Gastrocnemius medialis (tissue), 4 donors: ENCODE data around the gene SLC22A6. TPM values are rescaled to one million over a fixed set of nuclear protein-coding genes. Genes with fewer than 3 reads are reported as not detected.

Source experiments
- ATAC-seq, 2 donors: fragments of 150-250 bp; one replicate each; pipeline ENCODE4 v1.9.1; 2016
- DNase-seq, 2 donors: peaks; one replicate each; pipeline ENCODE4 v3.0.0-alpha.2; 2019
- H3K27ac ChIP-seq, 4 donors: fragments of 200-600 bp; sonication (generic); 1 replicate in 1 of 4; 2 replicates in 3 of 4; pipeline ENCODE4 v1.5.1; 2016 to 2018; ENCODE audit warnings: mild to moderate bottlenecking in 2 of 4, moderate library complexity in 1 of 4
- H3K27me3 ChIP-seq, 3 donors: fragments of 200-600 bp; sonication (generic) in 2 of 3; 1 replicate in 1 of 3; 2 replicates in 2 of 3; pipeline versions ENCODE4 v1.5.1 to v1.6.0; 2016 to 2019; ENCODE audit warnings: mild to moderate bottlenecking in 1 of 3, moderate library complexity in 1 of 3
- H3K36me3 ChIP-seq, 2 donors: fragments of 200-600 bp; sonication (generic) in 1 of 2; one replicate each; pipeline ENCODE4 v1.5.1; 2017 to 2018
- H3K4me1 ChIP-seq, 2 donors: fragments of 200-600 bp; sonication (generic) in 1 of 2; one replicate each; pipeline ENCODE4 v1.5.1; 2016 to 2017; ENCODE audit warnings: mild to moderate bottlenecking in 2 of 2
- H3K4me3 ChIP-seq, 4 donors: fragments of 200-600 bp; sonication (generic) in 3 of 4; 1 replicate in 1 of 4; 2 replicates in 3 of 4; pipeline ENCODE4 v1.5.1; 2016 to 2019; ENCODE audit warnings: mild to moderate bottlenecking in 2 of 4
- H3K9me3 ChIP-seq, 3 donors: fragments of 200-600 bp; sonication (generic) in 2 of 3; 1 replicate in 1 of 3; 2 replicates in 2 of 3; pipeline ENCODE4 v1.5.1; 2016 to 2019
- POLR2A ChIP-seq, 2 donors: fragments of 450-650 bp; IDR thresholded peaks; one replicate each; pipeline ENCODE4 v1.6.1; 2017; ENCODE audit warnings: antibody characterized with exemption in 2 of 2, mild to moderate bottlenecking in 2 of 2, moderate library complexity in 2 of 2
- in situ Hi-C, 4 donors: fragments of 200-750 bp; cut with MboI; loops; one replicate each; pipeline versions ENCODE4 v1.15.0 to v1.8.0; 2017; ENCODE audit warnings: low sequenced_read_pairs in 4 of 4
- intact Hi-C: fragments of 100-400 bp; cut with DNase I; formaldehyde crosslinking; loops from one replicate; pipeline ENCODE4 v1.15.1; 2023; ENCODE audit warnings: low total_unique reads
- total RNA-seq, 4 donors: library from RNA; depleted of rRNA; stranded (reverse); fragments of >200 nt; gene quantifications; one replicate each; pipeline versions ENCODE4 v1.1.0 to v1.2.3, GENCODE V29; 2016
- TF ChIP-seq, protein P1 (sequence below), 5 experiments: fragments of 450-650 bp in 3 of 5; fragments of 200-600 bp in 2 of 5; sonication (generic) in 2 of 5; IDR thresholded peaks in 4 of 5; conservative IDR thresholded peaks in 1 of 5; 1 replicate in 4 of 5; 2 replicates in 1 of 5; pipeline ENCODE4 v1.5.1; 2016 to 2019; ENCODE audit warnings: antibody characterized with exemption in 5 of 5, mild to moderate bottlenecking in 3 of 5, moderate library complexity in 3 of 5

Gene SLC22A6
- total RNA-seq, 4 donors from 2014 or later, result not detected

GRCh38 chr11:63022441-63022840, 37.7 kb upstream of the SLC22A6 start:
- H3K27me3 ChIP-seq, result peaks cover 6 to 9% (median 8%) of the 10 kb centered on the region in 3 donors
- no peak for TF ChIP-seq POLR2A (IDR thresholded peaks at IDR 0.05)
- TF ChIP-seq, protein P1, sequence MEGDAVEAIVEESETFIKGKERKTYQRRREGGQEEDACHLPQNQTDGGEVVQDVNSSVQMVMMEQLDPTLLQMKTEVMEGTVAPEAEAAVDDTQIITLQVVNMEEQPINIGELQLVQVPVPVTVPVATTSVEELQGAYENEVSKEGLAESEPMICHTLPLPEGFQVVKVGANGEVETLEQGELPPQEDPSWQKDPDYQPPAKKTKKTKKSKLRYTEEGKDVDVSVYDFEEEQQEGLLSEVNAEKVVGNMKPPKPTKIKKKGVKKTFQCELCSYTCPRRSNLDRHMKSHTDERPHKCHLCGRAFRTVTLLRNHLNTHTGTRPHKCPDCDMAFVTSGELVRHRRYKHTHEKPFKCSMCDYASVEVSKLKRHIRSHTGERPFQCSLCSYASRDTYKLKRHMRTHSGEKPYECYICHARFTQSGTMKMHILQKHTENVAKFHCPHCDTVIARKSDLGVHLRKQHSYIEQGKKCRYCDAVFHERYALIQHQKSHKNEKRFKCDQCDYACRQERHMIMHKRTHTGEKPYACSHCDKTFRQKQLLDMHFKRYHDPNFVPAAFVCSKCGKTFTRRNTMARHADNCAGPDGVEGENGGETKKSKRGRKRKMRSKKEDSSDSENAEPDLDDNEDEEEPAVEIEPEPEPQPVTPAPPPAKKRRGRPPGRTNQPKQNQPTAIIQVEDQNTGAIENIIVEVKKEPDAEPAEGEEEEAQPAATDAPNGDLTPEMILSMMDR (IDR thresholded peaks at IDR 0.05 in 4 of 5, conservative IDR thresholded peaks at IDR 0.05 in 1 of 5), result no peak
- DNase-seq (no peak), ATAC-seq (no peak)
- H3K4me1 ChIP-seq, result peaks cover 0 to 7% of the 10 kb centered on the region in 2 donors
- no peak overlapping the region for H3K27ac ChIP-seq
- H3K9me3 ChIP-seq, result no peaks in the 10 kb centered on the region
- intact Hi-C loops, result no loop called here
- no peaks in the 10 kb centered on the region for H3K36me3 ChIP-seq
- no peak overlapping the region for H3K4me3 ChIP-seq
- in situ Hi-C loops, result loop anchor here (5.0 kb wide), 1 partner anchor 115 kb away; no protein-coding TSS in a partner anchor

- Histone ChIP-seq H3K4me3 (no peak overlapping the region), H3K4me1 (peaks cover 0 to 7% of the 10 kb centered on the region in 2 donors), H3K27ac (no peak overlapping the region), H3K9me3 (no peaks in the 10 kb centered on the region), H3K36me3 (no peaks in the 10 kb centered on the region), H3K27me3 (peaks cover 6 to 9% (median 8%) of the 10 kb centered on the region in 3 donors)
- no peak for DNase-seq
- intact Hi-C loops (no loop called here), in situ Hi-C loops (loop anchor here (5.0 kb wide), 1 partner anchor 113 kb away; no protein-coding TSS in a partner anchor)
- TF ChIP-seq, protein P1 (IDR thresholded peaks at IDR 0.05 in 4 of 5, conservative IDR thresholded peaks at IDR 0.05 in 1 of 5), result no peak
- TF ChIP-seq POLR2A (IDR thresholded peaks at IDR 0.05), result no peak
- no peak for ATAC-seq
Measured at GRCh38 chr11:63020671-63021291, 36.0 kb upstream of the SLC22A6 start.

DNA sequence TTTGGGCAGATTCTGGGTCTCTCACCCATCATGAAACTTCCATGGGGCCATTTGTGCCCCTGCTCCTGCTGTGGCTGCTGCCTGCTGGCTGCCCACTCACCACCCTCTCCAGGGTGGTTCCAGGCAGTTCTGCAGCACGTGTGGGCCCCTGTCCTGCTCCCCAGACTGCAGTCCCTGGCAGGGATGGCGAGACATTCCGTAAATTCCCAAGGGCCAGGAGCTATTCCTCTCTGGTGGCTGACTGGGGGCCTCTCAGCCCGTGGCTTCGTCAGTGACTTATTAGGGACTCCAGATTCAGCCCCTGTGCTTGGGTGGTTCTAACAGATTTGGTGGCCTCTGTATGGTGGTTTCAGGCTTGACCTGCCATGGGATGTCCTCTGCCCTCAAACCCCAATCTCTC, 34.7 kb upstream of the SLC22A6 start:
- intact Hi-C loops, result no loop called here
- in situ Hi-C loops, result no loop called here
- no peak for DNase-seq
- H3K27ac ChIP-seq, result no peak overlapping the region
- TF ChIP-seq POLR2A (IDR thresholded peaks at IDR 0.05), result no peak
- TF ChIP-seq, protein P1 (IDR thresholded peaks at IDR 0.05 in 4 of 5, conservative IDR thresholded peaks at IDR 0.05 in 1 of 5), result no peak
- H3K4me1 ChIP-seq, result peaks cover 0 to 7% of the 10 kb centered on the region in 2 donors
- no peaks in the 10 kb centered on the region for H3K9me3 ChIP-seq
- no peaks in the 10 kb centered on the region for H3K36me3 ChIP-seq
- no peak overlapping the region for H3K4me3 ChIP-seq
- ATAC-seq, result no peak
- H3K27me3 ChIP-seq, result peaks cover 6 to 9% (median 8%) of the 10 kb centered on the region in 3 donors

- DNase-seq (no peak), ATAC-seq (no peak)
- H3K27ac ChIP-seq, result no peak overlapping the region
- no peaks in the 10 kb centered on the region for H3K4me1 ChIP-seq
- in situ Hi-C loops (no loop called here), intact Hi-C loops (no loop called here)
- H3K36me3 ChIP-seq, result no peaks in the 10 kb centered on the region
- TF ChIP-seq, protein P1 (IDR thresholded peaks at IDR 0.05 in 4 of 5, conservative IDR thresholded peaks at IDR 0.05 in 1 of 5), result no peak
- TF ChIP-seq POLR2A (IDR thresholded peaks at IDR 0.05), result no peak
- no peak overlapping the region for H3K4me3 ChIP-seq
- no peaks in the 10 kb centered on the region for H3K9me3 ChIP-seq
- peaks cover 6 to 9% (median 8%) of the 10 kb centered on the region in 3 donors for H3K27me3 ChIP-seq
Measured at GRCh38 chr11:63017306-63017974, 32.7 kb upstream of the SLC22A6 start.
